Pancreas (tissue), 10 donors: ENCODE measurements around the gene DNAJB8. TPM values are rescaled to one million over a fixed set of nuclear protein-coding genes. Genes with fewer than 3 reads are reported as not detected.

Source experiments
- ATAC-seq, 4 donors: fragments of 200-7000 bp; cut with Tn5 transposase; one replicate each; pipeline versions ENCODE4 v1.8.0 to v1.9.1; 2020; ENCODE audit warnings: mild to moderate bottlenecking in 4 of 4, moderate library complexity in 4 of 4
- DNase-seq, 6 donors: peaks; one replicate each; pipeline ENCODE4 v3.0.0-alpha.2; 2020
- FAIRE-seq: peaks from 2 replicates; lab custom pipeline; 2012; peaks lifted over from hg19 to GRCh38; lab: Jason Lieb, UNC
- H3K27ac ChIP-seq, 4 donors: fragments of 200-600 bp; sonication (generic); 1 replicate in 3 of 4; 2 replicates in 1 of 4; pipeline versions ENCODE4 v1.5.0 to v1.8.0; 2020
- H3K27me3 ChIP-seq, 4 donors: fragments of 200-600 bp; one replicate each; pipeline ENCODE4 v1.8.0; 2021
- H3K36me3 ChIP-seq, 3 donors: fragments of 200-600 bp; sonication (generic) in 1 of 3; one replicate each; pipeline versions ENCODE4 v1.5.0 to v1.8.0; 2020 to 2021
- H3K4me1 ChIP-seq, 3 donors: fragments of 200-600 bp; one replicate each; pipeline ENCODE4 v1.8.0; 2021
- H3K4me3 ChIP-seq, 4 donors: fragments of 200-600 bp; sonication (generic) in 2 of 4; one replicate each; pipeline versions ENCODE4 v1.5.0 to v1.8.0; 2020 to 2021
- H3K9me3 ChIP-seq, 4 donors: fragments of 200-600 bp; one replicate each; pipeline ENCODE4 v1.8.0; 2021
- WGBS, 2 donors: extraction: QIAGEN DNeasy Blood & Tissue Kit; methylation state at CpG; one replicate each; pipeline ENCODE4 v1.1.7; 2013; 5-methylcytosine and 5-hydroxymethylcytosine counted together
- intact Hi-C, 3 donors: fragments of 100-400 bp; cut with DNase I; formaldehyde crosslinking; loops; one replicate each; pipeline versions ENCODE4 v1.11.1 to v1.14.2; 2022
- polyA plus RNA-seq, 2 donors: library from polyadenylated mRNA; stranded (reverse); fragments of 200-250 nt; gene quantifications; one replicate each; pipeline ENCODE4 v1.2.3, GENCODE V29; 2013
- total RNA-seq, 6 donors: library from RNA; stranded (reverse); fragmentation: NEBNext Ultra II Directional in 4 of 6; extraction: Animal tissue kit (Norgen Biotek cat#: 25700) in 4 of 6; gene quantifications; one replicate each; pipeline versions ENCODE4 v1.2.1 to v1.2.4, GENCODE V29; 2021 to 2023
- TF ChIP-seq, protein P1 (sequence below), 4 donors: fragments of 200-600 bp; sonication (generic) in 3 of 4; IDR thresholded peaks; one replicate each; pipeline versions ENCODE4 v1.5.0 to v1.8.0; 2021; ENCODE audit warnings: antibody characterized with exemption in 4 of 4
- donor health status: healthy with polysubstance abuse.
- donor health status: DM: no; HTN: no; CAD: no; lungs with moderate emphysema.
- donor health status: DM: no; HTN: no; CAD: no.
- donor health status: control.
- donor health status: control.
- donor health status: Bipolar disorder and iron deficiency.
- donor health status: DM: yes; HTN: yes; CAD: no.
- donor health status: DM: no; HTN: no; CAD: no.
- donor health status: DM: no; HTN: no; CAD: no.
- donor health status: DM: yes; HTN: yes; CAD: no.

DNAJB8 gene
- total and polyA plus RNA-seq, 8 donors: not detected

DNA sequence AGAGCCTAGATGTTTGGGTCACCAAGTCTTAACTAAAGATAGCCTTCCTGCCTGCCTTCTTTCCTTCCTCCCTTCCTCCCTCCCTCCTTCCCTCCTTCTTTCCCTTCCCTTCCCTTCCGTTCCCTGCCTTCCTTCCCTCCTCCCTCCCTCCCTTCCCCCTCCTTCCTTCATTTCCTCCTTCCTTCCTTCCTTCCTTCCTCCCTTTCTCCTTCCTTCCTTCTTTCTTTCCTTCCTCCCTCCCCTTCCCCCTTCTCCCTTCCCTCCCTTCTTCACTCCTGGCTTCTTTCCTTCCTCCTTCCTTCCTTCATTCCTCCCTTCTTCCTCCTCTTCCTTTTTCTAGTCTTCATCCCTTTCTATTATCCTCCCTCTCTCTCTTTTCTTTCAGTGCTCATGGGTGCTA is 2.0 kb downstream of the DNAJB8 start:
- ATAC-seq (no peak), DNase-seq (no peak), FAIRE-seq (no peak)
- Histone ChIP-seq H3K36me3 (no peaks in the 10 kb centered on the region), H3K27me3 (no peaks in the 10 kb centered on the region), H3K4me1 (no peaks in the 10 kb centered on the region), H3K9me3 (no peaks in the 10 kb centered on the region), H3K4me3 (no peak overlapping the region), H3K27ac (no peak overlapping the region)
- TF ChIP-seq, protein P1, sequence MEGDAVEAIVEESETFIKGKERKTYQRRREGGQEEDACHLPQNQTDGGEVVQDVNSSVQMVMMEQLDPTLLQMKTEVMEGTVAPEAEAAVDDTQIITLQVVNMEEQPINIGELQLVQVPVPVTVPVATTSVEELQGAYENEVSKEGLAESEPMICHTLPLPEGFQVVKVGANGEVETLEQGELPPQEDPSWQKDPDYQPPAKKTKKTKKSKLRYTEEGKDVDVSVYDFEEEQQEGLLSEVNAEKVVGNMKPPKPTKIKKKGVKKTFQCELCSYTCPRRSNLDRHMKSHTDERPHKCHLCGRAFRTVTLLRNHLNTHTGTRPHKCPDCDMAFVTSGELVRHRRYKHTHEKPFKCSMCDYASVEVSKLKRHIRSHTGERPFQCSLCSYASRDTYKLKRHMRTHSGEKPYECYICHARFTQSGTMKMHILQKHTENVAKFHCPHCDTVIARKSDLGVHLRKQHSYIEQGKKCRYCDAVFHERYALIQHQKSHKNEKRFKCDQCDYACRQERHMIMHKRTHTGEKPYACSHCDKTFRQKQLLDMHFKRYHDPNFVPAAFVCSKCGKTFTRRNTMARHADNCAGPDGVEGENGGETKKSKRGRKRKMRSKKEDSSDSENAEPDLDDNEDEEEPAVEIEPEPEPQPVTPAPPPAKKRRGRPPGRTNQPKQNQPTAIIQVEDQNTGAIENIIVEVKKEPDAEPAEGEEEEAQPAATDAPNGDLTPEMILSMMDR (IDR thresholded peaks at IDR 0.05): no peak
- intact Hi-C loops: no loop called here
- 47 to 57% methylated on average over 1 of the region's 1 CpG for WGBS, 2 donors

- Histone ChIP-seq H3K9me3 (no peaks in the 10 kb centered on the region), H3K27ac (no peak overlapping the region), H3K27me3 (no peaks in the 10 kb centered on the region), H3K4me1 (no peaks in the 10 kb centered on the region), H3K36me3 (no peaks in the 10 kb centered on the region), H3K4me3 (no peak overlapping the region)
- TF ChIP-seq, protein P1 (IDR thresholded peaks at IDR 0.05): no peak
- WGBS, 2 donors: 78 to 79% methylated on average over 7 of the region's 7 CpGs
- FAIRE-seq (no peak), ATAC-seq (no peak), DNase-seq (no peak)
- intact Hi-C loops: no loop called here
Observed at GRCh38 chr3:128464188-128464587, 2.5 kb downstream of the DNAJB8 start.

GRCh38 chr3:128463771-128464170 is 2.9 kb downstream of the DNAJB8 start:
- Histone ChIP-seq H3K4me1 (no peaks in the 10 kb centered on the region), H3K9me3 (no peaks in the 10 kb centered on the region), H3K36me3 (no peaks in the 10 kb centered on the region), H3K4me3 (no peak overlapping the region), H3K27ac (no peak overlapping the region), H3K27me3 (no peaks in the 10 kb centered on the region)
- DNase-seq: no peak
- intact Hi-C loops: no loop called here
- WGBS, 2 donors: 70 to 76% methylated on average over 10 of the region's 10 CpGs
- TF ChIP-seq, protein P1 (IDR thresholded peaks at IDR 0.05): no peak
- no peak for FAIRE-seq
- no peak for ATAC-seq

DNA sequence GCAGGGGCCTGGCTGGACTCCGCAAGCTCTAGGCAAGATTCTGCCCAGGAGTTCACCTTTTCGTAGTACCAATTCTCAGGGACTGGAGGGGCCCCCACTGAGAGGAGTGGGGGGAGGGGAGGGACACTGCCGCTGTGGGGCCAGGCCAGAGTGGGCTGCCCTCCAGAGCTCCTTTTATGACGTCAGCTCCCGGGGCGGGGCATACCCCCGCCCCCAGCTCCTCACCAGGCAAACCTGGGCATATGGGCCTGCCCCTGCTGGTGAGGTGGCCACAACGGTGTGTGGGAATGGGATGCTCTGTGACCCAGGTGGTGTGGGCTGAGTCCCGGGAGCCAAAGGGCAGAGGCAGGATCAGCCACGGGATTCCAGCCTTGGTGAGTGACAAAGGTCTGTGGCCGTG is 3.3 kb downstream of the DNAJB8 start:
- Histone ChIP-seq H3K27ac (no peak overlapping the region), H3K27me3 (no peaks in the 10 kb centered on the region), H3K4me1 (no peaks in the 10 kb centered on the region), H3K4me3 (no peak overlapping the region), H3K36me3 (no peaks in the 10 kb centered on the region), H3K9me3 (no peaks in the 10 kb centered on the region)
- no peak for ATAC-seq
- 56 to 59% methylated on average over 11 of the region's 11 CpGs for WGBS, 2 donors
- TF ChIP-seq, protein P1 (IDR thresholded peaks at IDR 0.05): no peak
- no peak for DNase-seq
- intact Hi-C loops: no loop called here
- FAIRE-seq: no peak

DNA sequence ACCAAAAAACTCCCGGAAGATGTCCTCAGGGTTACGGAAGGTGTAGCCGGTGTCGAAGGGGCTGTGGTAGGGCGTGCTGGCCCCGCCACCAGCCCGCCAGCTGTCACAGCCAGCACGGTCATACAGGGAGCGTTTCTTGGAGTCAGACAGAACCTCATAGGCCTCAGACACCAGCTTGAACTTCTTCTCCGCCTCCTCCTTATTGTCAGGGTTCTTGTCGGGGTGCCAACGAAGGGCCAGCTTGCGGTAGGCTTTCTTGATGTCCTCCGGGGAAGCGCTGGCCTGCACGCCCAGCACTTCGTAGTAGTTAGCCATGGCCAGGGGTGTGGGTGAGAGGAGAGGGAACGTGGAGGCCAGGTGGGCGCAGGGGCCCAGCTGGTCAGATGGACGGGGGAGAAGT is 3.8 kb downstream of the DNAJB8 start:
- DNase-seq (no peak), ATAC-seq (no peak), FAIRE-seq (no peak)
- TF ChIP-seq, protein P1 (IDR thresholded peaks at IDR 0.05): no peak
- Histone ChIP-seq H3K4me3 (no peak overlapping the region), H3K36me3 (no peaks in the 10 kb centered on the region), H3K4me1 (no peaks in the 10 kb centered on the region), H3K27me3 (no peaks in the 10 kb centered on the region), H3K27ac (no peak overlapping the region), H3K9me3 (no peaks in the 10 kb centered on the region)
- 92 to 94% methylated on average over 20 of the region's 20 CpGs for WGBS, 2 donors
- intact Hi-C loops: no loop called here
